GM18505 (cell line): ENCODE measurements around the gene IGF2R.
A peak's percentile ranks its signal among the peaks of the same experiment; 100 is the strongest.
"Not testable (repeated sequence)": the region's sequence is repeated elsewhere in the genome, so short reads cannot be mapped to it uniquely, and the experiment has no call there.

Source experiments
- ATAC-seq: cut with Tn5 transposase; IDR thresholded peaks from one replicate; pipeline ENCODE4 v1.9.1; 2021; ENCODE audit not compliant: unreplicated experiment
- POLR2A ChIP-seq: IDR thresholded peaks from 4 replicates; pipeline ENCODE4 v1.6.1; 2011; ENCODE audit warnings: borderline replicate concordance; ENCODE audit not compliant: insufficient read depth, insufficient read length; ENCODE audit errors: extremely low read depth

The IGF2R gene

DNA sequence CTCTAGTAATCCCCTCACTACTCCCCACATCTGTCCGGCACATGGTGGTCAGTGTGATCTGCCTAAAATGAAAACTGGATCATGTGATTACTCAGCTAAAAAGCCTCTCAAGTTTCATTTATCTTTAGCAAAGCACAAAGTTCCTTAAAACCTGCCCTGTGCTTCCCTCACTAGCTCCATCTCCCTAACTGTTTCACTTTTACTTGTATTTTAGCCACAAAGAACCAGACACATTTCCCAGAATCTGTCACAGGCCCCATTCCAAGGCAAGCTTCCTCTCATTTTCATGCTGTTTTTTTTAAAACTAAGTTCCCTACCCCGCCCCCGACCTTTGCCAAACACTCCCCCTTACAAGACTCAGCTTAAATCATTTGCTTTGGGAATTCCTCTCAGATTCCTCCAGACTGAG, 8.9 kb upstream of the IGF2R start:
- no peak for ATAC-seq
- no peak for TF ChIP-seq POLR2A

GRCh38 chr6:159960485-159960884, 8.4 kb upstream of the IGF2R start:
- ATAC-seq: no peak
- no peak for TF ChIP-seq POLR2A

DNA sequence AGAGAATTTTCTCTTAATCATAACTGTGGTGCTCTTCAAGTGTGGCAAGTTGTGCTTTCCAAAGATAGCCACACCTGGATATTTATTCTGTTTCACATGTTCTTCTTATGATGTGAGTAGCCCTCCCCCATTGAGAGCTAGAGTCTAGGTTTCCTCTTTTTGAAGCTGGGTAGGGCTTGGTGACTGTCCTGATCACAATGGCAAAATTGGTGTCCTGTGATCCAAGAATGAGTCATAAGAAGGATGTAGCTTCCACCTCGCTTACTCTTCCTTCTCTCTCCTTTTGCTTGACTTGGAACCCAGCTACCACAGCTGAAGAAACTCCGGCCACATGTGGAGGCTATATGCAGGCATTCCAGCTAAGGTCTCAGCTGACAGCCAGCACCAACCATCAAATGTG, 7.4 kb upstream of the IGF2R start:
- no peak for ATAC-seq
- TF ChIP-seq POLR2A: no peak

DNA sequence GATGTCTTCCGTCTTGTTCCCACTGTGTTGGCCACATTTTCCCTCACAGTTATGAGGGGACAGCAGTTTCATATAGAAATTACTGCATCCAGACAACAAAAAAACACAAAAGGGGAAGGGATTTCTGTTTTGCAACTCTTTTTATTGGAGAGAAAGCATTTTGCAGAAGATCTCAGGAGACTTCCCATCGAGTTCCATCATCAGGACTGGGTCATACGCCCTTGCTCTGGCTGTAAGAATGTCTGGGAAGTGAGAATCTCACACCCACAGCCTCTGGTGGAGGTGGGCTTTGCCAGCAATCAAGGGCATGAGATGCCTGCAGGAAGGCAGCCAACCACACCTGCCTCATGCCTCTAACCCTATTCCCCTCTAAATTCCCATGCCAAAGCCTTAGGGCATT, 5.8 kb upstream of the IGF2R start:
- no peak for TF ChIP-seq POLR2A
- ATAC-seq: no peak

- no peak for TF ChIP-seq POLR2A
- no peak for ATAC-seq
Measured at GRCh38 chr6:159964046-159964445, 4.8 kb upstream of the IGF2R start.

- no peak for ATAC-seq
- no peak for TF ChIP-seq POLR2A
Measured at GRCh38 chr6:159966339-159966738, 2.5 kb upstream of the IGF2R start.

- no peak for TF ChIP-seq POLR2A
- no peak for ATAC-seq
Measured at GRCh38 chr6:159966981-159967380, 1.9 kb upstream of the IGF2R start.

DNA sequence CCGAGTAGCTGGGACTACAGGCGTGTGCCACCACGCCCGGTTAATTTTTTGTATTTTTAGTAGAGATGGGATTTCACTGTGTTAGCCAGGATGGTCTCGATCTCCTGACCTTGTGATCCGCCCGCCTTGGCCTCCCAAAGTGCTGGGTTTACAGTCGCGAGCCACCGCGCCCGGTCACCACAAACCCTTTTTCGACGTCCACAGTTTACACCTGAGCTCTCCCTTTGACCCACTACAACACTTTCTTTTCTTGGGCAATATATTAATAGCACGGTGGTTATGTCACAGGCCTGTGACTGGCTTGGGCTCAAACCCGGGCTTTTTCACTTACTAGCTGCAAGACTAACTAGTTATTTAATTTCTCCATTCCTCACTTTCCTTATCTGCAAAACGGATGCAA, 1.3 kb upstream of the IGF2R start:
- ATAC-seq: not testable (repeated sequence)

DNA sequence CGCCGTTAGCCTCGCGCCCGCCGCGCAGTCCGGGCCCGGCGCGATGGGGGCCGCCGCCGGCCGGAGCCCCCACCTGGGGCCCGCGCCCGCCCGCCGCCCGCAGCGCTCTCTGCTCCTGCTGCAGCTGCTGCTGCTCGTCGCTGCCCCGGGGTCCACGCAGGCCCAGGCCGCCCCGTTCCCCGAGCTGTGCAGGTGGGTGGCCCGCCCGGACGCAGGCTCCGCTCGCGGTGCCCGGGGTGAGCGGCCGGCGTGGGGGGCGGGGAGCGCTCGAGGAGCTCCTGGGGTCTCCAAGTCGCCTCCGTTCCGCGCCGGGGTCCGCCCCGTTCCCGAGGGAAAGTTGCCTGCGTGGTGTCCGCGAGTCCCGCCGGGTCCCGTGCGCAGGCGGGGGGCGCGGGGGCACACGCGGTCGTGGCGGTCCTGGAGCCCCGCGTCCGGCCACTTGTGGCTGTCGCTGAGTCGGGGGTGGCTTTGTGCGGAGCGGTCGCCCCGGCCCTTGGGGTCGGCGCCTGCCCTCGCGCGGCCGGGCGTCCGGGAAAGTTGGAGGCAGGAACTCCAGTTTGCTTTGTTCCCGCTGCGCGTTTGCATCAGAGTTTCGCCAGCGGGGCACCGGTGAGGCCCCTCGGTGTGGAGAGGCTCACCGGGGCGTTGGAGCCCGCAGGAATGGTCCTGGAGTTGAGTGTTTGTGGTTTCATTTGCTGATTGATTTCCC, 476 bp downstream of the IGF2R start:
- peak; percentile 41 for ATAC-seq
- no peak for TF ChIP-seq POLR2A

DNA sequence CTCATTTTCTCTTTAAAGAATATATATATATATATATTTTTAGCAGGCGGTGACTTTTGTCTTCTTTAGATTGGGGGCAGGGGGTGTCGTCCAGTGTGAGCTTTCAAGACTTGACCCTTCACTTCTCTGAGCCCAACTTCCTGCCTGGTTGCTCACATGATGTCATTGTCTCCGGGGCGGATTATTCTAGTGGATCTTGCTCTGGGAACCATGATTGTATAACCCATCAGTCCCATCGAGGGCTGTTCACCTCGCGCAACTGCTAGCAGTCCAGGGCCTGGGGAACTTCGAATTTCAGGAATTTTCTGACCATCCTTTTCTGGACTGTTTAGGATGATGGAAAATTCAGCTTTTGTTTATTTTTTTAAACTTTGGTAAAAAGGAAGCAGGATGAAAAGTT, 1.0 kb downstream of the IGF2R start:
- ATAC-seq: no peak
- no peak for TF ChIP-seq POLR2A

GRCh38 chr6:159970659-159971063, 1.8 kb downstream of the IGF2R start:
- TF ChIP-seq POLR2A: no peak
- no peak for ATAC-seq

- no peak for ATAC-seq
- TF ChIP-seq POLR2A: no peak
Measured at GRCh38 chr6:159971341-159972178, 2.7 kb downstream of the IGF2R start.

DNA sequence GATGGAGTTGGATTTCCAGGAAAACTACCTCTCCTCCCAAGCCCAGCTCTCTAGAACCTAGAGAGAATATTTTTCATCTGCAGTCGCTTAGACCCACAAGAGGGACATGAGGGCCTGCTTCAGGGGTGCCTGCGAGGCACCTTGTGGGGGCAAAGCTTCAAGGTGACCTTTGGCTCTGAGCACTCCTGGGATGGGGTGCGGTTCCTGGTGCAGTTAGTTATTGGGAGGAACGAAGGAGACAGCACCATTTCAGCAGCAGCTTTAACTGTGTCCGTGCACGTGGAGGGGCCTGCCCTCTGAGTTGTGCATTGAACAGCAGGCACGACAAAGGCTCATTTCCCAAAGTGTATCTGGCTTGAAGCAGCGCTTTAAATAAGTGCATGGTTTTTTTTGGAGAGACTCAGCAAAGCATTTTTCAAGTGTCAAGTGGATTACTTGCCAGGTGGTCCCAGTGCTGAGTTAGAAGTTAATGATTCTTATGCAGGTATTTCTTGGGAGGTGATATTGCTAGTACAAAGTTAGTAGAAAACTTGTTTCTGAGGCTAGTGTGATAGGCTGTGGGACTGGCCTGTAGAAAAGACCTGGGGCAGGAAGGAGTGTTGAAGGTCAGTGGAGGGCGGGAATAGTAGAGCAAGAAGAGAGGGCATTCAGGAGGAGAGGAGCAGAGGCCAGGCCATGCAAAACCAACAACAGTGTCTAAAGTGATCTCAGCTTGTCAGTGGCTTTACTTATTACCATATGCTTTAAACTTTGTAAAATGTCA, 3.8 kb downstream of the IGF2R start:
- no peak for ATAC-seq
- no peak for TF ChIP-seq POLR2A
